Cardiac fibroblast (primary cell): ENCODE measurements around the gene COL5A2.

Source experiments
- DNase-seq, 2 donors: peaks; one replicate each; pipeline versions ENCODE4 v3.0.0 to v3.0.0-alpha.2; 2010; ENCODE audit warnings: low read depth in 2 of 2
- H3K4me3 ChIP-seq, 2 donors: replicated peaks in 1 of 2; 1 replicate in 1 of 2; 2 replicates in 1 of 2; pipeline ENCODE4 v1.5.1; 2011; ENCODE audit warnings: low read depth in 2 of 2, low read length in 2 of 2, mild to moderate bottlenecking in 2 of 2, moderate library complexity in 1 of 2
- TF ChIP-seq, protein P1 (sequence below): IDR thresholded peaks from one replicate; pipeline ENCODE4 v1.5.1; 2011; ENCODE audit warnings: low read depth, mild to moderate bottlenecking, low read length, inconsistent platforms

Gene COL5A2

GRCh38 chr2:189102735-189103134, 76.8 kb downstream of the COL5A2 start:
- TF ChIP-seq, protein P1, sequence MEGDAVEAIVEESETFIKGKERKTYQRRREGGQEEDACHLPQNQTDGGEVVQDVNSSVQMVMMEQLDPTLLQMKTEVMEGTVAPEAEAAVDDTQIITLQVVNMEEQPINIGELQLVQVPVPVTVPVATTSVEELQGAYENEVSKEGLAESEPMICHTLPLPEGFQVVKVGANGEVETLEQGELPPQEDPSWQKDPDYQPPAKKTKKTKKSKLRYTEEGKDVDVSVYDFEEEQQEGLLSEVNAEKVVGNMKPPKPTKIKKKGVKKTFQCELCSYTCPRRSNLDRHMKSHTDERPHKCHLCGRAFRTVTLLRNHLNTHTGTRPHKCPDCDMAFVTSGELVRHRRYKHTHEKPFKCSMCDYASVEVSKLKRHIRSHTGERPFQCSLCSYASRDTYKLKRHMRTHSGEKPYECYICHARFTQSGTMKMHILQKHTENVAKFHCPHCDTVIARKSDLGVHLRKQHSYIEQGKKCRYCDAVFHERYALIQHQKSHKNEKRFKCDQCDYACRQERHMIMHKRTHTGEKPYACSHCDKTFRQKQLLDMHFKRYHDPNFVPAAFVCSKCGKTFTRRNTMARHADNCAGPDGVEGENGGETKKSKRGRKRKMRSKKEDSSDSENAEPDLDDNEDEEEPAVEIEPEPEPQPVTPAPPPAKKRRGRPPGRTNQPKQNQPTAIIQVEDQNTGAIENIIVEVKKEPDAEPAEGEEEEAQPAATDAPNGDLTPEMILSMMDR = no peak

DNA sequence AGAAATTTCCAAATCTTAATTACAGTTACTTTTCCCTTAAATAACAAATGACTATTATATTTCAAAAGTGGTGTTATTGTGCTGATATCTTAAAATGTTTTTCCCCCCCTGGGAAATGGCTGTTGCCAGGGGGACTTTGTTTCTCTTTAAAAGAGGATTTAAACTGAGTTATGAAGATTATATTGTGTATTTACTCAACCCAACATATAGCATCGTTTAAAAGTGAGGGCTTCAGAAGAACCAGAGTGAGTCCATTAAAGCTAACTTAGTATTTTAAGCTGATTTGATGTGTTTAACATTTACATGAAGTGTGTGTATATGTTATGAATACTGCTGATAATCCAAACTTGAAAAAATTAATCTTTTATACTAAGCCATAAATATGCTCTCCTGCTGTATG, 81.6 kb downstream of the COL5A2 start:
- TF ChIP-seq, protein P1 = no peak
- DNase-seq = no peak
- no peak overlapping the region for H3K4me3 ChIP-seq

More at GRCh38 chr2:189102735-189103134, 76.8 kb downstream of the COL5A2 start:
- no peak overlapping the region for H3K4me3 ChIP-seq
- no peak for DNase-seq

DNA sequence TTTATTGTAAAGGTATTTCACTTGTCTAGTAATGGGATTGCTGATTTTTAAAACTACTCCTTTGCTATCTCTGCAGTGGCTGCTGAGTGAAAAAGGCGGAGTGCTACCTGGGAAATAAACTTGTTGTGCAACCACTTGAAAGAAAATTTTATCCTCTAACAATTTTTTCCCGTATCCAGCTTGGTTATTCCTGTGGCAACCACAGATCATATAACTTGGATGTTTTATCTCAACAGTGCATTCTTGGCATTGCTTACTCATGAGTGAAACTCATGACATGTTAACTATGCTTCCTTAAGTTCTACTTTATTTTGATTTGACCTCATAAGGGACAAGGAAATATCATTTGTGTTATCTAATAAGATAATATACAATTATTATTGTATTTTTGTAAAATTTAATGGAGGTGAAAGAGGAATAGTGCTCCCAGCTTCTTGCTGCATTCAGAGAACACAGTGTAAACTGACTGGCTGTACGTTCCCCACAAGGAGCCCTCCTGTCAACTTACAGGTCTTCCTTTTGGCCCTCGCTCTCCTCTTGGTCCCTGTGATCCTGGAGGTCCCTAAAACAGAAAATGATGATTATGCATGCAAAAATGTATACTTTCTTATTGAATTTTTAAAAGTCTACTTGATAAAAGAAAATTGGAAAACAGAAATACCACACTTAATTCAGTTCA, 82.7 kb downstream of the COL5A2 start:
- TF ChIP-seq, protein P1 = no peak
- no peak overlapping the region for H3K4me3 ChIP-seq
- peak; percentile 90 to 92 for DNase-seq

DNA sequence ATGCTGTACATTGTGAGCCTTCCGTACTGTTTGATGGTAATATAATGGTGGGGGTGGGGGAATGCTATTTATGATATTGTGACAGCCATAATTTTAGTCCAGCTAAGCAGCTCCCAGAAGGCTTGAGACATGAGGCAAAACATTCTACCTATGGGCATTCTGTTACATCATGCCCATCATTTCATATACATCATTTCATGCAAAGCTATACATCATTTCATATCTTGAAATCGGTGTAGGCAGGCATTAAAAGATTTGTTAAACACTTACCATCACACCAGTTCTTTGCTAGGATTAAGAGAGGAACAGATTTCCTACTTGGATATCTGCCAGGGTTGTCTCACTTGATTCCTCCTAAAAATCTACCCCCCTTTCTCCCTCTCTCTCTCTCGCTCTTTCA, 84.5 kb downstream of the COL5A2 start:
- TF ChIP-seq, protein P1 = no peak
- DNase-seq = no peak
- H3K4me3 ChIP-seq = no peak overlapping the region

GRCh38 chr2:189092936-189093335, 86.6 kb downstream of the COL5A2 start:
- DNase-seq = peak; percentile 87 to 94
- no peak overlapping the region for H3K4me3 ChIP-seq
- TF ChIP-seq, protein P1 = no peak

DNA sequence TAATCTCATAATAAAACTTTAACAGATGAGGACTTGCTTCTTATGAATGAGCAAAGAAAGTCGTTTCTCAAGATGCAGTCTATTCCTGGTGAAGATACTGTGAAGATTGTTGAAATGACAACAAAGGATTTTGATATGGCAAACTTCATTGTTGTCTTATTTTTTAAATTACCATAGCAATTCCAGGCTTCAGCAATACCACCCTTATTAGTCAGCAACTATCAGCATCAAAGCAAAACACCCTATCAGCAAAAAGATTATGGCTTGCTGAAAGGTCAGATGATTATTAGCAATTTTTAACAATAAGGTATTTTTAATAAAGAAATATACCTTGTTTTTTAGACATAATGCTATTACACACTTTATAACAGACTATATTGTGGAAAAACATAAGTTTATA, 88.3 kb downstream of the COL5A2 start:
- TF ChIP-seq, protein P1 = no peak
- peak; percentile 44 to 47 for DNase-seq
- H3K4me3 ChIP-seq = no peak overlapping the region
